Measurements from ENCODE around the gene A4GALT. TPM values are rescaled to one million over a fixed set of nuclear protein-coding genes. Genes with fewer than 3 reads are reported as not detected.

Gene A4GALT
- total RNA-seq, 6 donors from 2014 or later: 7.7 to 30.0 (median 16.1) TPM

DNA sequence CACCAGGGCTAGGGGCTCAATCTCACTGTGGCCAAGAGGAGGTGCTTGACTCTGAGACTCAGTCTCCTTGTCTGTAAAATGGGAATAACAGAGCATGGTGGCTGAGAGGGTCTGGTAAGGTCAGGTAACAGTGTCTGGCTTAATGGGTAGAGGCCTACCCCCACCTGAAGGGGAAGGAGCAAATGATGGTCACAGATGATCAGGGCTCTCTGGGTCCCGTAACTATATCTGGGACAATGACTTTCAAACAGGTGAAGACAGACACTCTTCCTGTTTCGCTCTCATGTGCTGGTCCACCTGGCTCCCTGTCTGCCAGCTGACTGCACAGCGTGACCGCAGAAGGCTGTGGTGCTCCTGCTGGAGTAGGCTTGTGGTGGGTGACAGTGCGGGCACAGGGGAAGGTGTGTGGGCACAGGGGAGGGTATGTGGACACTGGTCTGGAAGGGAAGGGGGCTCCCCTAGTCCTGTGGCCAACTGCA, 4.0 kb downstream of the A4GALT start:
- H3K27ac ChIP-seq: no peak overlapping the region
- H3K27me3 ChIP-seq: peaks cover 0 to 15% (median 0%) of the 10 kb centered on the region in 4 donors
- H3K4me3 ChIP-seq: no peak overlapping the region
- no peaks in the 10 kb centered on the region for H3K36me3 ChIP-seq
- no peaks in the 10 kb centered on the region for H3K9me3 ChIP-seq
- 91 to 96% methylated on average over 5 of the region's 5 CpGs for WGBS, 2 donors
- TF ChIP-seq POLR2AphosphoS5 (IDR thresholded peaks at IDR 0.05) (no peak), EP300 (IDR thresholded peaks at IDR 0.05) (no peak), CTCF (IDR thresholded peaks at IDR 0.05) (no peak), POLR2A (IDR thresholded peaks at IDR 0.05) (no peak)
- ATAC-seq (ENCODE audit: low FRiP score in 2 of 2) (no peak), DNase-seq (no peak)
- H3K4me1 ChIP-seq: peaks cover 15 to 38% (median 22%) of the 10 kb centered on the region in 4 donors

DNA sequence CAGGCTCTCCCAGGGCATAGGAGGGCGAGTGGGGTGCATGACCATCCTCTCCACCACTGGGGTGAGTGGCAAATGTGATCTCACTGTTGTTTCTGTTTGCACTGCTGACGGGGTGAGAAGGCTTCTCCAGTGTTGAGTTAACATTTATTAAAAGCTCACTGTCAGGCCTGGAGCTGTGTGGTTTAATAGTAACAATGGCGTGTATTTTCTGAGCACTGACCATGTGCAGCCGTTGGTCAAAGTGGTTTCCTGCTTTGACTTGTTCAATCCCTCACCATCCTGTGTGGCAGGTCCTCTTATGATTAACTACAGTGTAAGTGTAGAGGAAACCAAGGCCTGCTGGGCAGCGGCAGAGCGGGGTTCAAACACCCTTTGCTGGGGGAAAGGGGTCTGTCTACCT, 4.4 kb downstream of the A4GALT start:
- no peak for ATAC-seq (ENCODE audit: low FRiP score in 2 of 2)
- no peaks in the 10 kb centered on the region for H3K36me3 ChIP-seq
- no peaks in the 10 kb centered on the region for H3K9me3 ChIP-seq
- peaks cover 15 to 34% (median 25%) of the 10 kb centered on the region in 4 donors for H3K4me1 ChIP-seq
- peaks cover 0 to 10% (median 0%) of the 10 kb centered on the region in 4 donors for H3K27me3 ChIP-seq
- 90 to 91% methylated on average over 4 to 6 of the region's 6 CpGs for WGBS, 2 donors
- H3K27ac ChIP-seq: no peak overlapping the region
- no peak overlapping the region for H3K4me3 ChIP-seq
- no peak for DNase-seq
- TF ChIP-seq CTCF (IDR thresholded peaks at IDR 0.05) (no peak), POLR2A (IDR thresholded peaks at IDR 0.05) (no peak), POLR2AphosphoS5 (IDR thresholded peaks at IDR 0.05) (no peak), EP300 (IDR thresholded peaks at IDR 0.05) (no peak)

- Histone ChIP-seq H3K27me3 (no peaks in the 10 kb centered on the region), H3K9me3 (peaks cover 0 to 2% (median under 1%) of the 10 kb centered on the region in 4 donors), H3K4me3 (no peak overlapping the region), H3K27ac (no peak overlapping the region), H3K4me1 (peaks cover 5 to 28% (median 18%) of the 10 kb centered on the region in 4 donors), H3K36me3 (no peaks in the 10 kb centered on the region)
- WGBS, 2 donors: 77 to 84% methylated on average over 4 of the region's 4 CpGs
- DNase-seq (no peak), ATAC-seq (ENCODE audit: low FRiP score in 2 of 2) (no peak)
- no peak for TF ChIP-seq EP300 (IDR thresholded peaks at IDR 0.05)
- TF ChIP-seq POLR2AphosphoS5 (IDR thresholded peaks at IDR 0.05): no peak
- no peak for TF ChIP-seq CTCF (IDR thresholded peaks at IDR 0.05)
- no peak for TF ChIP-seq POLR2A (IDR thresholded peaks at IDR 0.05)
These were observed 5.8 kb downstream of the A4GALT start for GRCh38 chr22:42714768-42715390.

GRCh38 chr22:42714308-42714707, 6.4 kb downstream of the A4GALT start:
- Histone ChIP-seq H3K27ac (no peak overlapping the region), H3K9me3 (peaks cover 0 to 6% (median 3%) of the 10 kb centered on the region in 4 donors), H3K27me3 (no peaks in the 10 kb centered on the region), H3K4me1 (peaks cover 0 to 23% (median 16%) of the 10 kb centered on the region in 4 donors), H3K36me3 (no peaks in the 10 kb centered on the region), H3K4me3 (no peak overlapping the region)
- TF ChIP-seq POLR2AphosphoS5 (IDR thresholded peaks at IDR 0.05) (no peak), CTCF (IDR thresholded peaks at IDR 0.05) (no peak), EP300 (IDR thresholded peaks at IDR 0.05) (no peak), POLR2A (IDR thresholded peaks at IDR 0.05) (no peak)
- DNase-seq (no peak), ATAC-seq (ENCODE audit: low FRiP score in 2 of 2) (no peak)
- 88 to 97% methylated on average over 7 of the region's 7 CpGs for WGBS, 2 donors
